Measurements from ENCODE around the gene ZNF385C.

The ZNF385C gene

DNA sequence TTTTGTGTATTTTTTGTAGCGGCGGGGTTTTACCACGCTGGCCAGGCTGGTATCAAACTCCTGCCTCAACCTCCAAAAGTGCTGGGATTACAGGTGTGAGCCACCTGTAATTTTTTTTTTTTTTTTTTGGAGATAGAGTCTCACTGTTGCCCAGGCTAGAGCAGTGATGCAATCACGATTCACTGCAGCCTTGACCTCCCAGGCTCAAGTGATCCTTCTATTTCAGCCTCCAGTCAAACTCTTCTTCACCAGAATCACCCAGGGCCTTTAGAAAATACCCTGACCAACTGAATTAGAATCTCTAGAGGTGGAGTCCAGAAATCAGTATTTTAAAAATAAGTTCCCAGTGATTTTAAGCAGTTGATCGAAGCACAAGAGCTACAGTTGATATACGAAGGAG, 36.9 kb upstream of the ZNF385C start:
- no peaks in the 10 kb centered on the region for H3K9me3 ChIP-seq (ENCODE audit: control insufficient read depth, insufficient read depth, low read length)
- WGBS (ENCODE audit: insufficient coverage, insufficient read length) = no CpG with 5 or more reads among the region's 6 CpGs
- H3K36me3 ChIP-seq (ENCODE audit: control insufficient read depth, insufficient read depth, low read length) = no peaks in the 10 kb centered on the region; the same call in 1 of the 2 replicates
- no peaks in the 10 kb centered on the region for H3K27me3 ChIP-seq (ENCODE audit: control insufficient read depth, insufficient read depth, low read length)
- H3K27ac ChIP-seq (ENCODE audit: low read length) = no peak overlapping the region
- no peak for DNase-seq (ENCODE audit: low read depth, low spot score)
- H3K4me1 ChIP-seq (ENCODE audit: control insufficient read depth, insufficient read depth, low read length) = no peaks in the 10 kb centered on the region; the same call in 1 of the 2 replicates
- no peak overlapping the region for H3K4me3 ChIP-seq (ENCODE audit: low read length)

DNA sequence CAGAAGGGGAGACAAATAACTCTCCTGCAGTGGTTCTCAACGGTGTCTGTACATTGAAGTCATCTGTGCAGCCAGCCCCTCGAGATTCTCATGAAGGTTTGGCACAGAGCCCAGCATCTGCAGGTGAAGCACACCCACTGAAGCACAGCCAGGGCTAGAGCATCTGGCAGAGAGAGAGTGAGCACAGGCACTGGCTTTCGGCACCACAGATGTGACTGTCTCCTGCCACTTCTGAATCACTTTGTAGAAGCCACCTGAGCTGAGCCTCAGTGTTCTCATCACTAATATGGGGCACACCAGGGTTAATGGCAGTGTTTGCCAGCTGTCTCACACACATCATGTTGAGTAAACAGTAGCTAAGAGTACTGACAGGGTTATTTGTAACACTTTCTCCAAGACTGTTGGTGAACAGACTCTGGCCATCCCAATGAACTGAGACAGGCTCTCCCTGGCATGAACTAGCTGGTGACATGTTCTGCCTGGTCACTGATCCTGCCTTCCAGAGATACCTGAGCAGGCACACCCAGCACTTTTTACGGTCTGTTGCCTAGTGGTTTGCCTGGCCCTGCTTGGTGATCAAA, 35.3 kb upstream of the ZNF385C start:
- H3K4me1 ChIP-seq (ENCODE audit: control insufficient read depth, insufficient read depth, low read length) = no peaks in the 10 kb centered on the region
- H3K36me3 ChIP-seq (ENCODE audit: control insufficient read depth, insufficient read depth, low read length) = peaks cover 14% of the 10 kb centered on the region
- WGBS (ENCODE audit: insufficient coverage, insufficient read length) = no CpG with 5 or more reads among the region's 4 CpGs
- H3K4me3 ChIP-seq (ENCODE audit: low read length) = no peak overlapping the region
- no peaks in the 10 kb centered on the region for H3K27me3 ChIP-seq (ENCODE audit: control insufficient read depth, insufficient read depth, low read length)
- no peaks in the 10 kb centered on the region for H3K9me3 ChIP-seq (ENCODE audit: control insufficient read depth, insufficient read depth, low read length)
- DNase-seq (ENCODE audit: low read depth, low spot score) = no peak
- no peak overlapping the region for H3K27ac ChIP-seq (ENCODE audit: low read length)

DNA sequence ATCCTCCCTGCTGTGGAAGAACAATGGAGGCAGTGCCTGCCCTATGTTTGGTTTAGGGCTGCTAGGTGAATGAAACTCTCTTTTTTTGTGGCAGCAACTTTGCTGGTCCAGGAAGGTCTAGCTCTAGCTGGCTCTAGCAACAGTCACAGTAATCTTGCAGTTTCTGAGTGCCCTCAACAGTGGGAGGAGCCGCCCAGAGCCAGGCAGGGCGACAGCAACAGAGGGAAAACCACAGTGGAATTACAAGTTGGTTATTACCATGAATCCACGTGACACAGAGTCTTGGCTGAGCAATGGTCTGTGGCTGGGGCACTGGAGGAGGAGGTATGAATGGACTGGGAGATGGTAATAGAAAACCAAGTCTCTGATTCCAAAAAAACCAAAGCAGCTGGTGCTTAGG, 34.7 kb upstream of the ZNF385C start:
- Histone ChIP-seq H3K9me3 (ENCODE audit: control insufficient read depth, insufficient read depth, low read length) (no peaks in the 10 kb centered on the region), H3K27ac (ENCODE audit: low read length) (no peak overlapping the region), H3K36me3 (ENCODE audit: control insufficient read depth, insufficient read depth, low read length) (peaks cover 18% of the 10 kb centered on the region), H3K4me1 (ENCODE audit: control insufficient read depth, insufficient read depth, low read length) (no peaks in the 10 kb centered on the region), H3K27me3 (ENCODE audit: control insufficient read depth, insufficient read depth, low read length) (no peaks in the 10 kb centered on the region), H3K4me3 (ENCODE audit: low read length) (no peak overlapping the region)
- WGBS (ENCODE audit: insufficient coverage, insufficient read length) = no CpG with 5 or more reads among the region's 3 CpGs
- DNase-seq (ENCODE audit: low read depth, low spot score) = no peak

DNA sequence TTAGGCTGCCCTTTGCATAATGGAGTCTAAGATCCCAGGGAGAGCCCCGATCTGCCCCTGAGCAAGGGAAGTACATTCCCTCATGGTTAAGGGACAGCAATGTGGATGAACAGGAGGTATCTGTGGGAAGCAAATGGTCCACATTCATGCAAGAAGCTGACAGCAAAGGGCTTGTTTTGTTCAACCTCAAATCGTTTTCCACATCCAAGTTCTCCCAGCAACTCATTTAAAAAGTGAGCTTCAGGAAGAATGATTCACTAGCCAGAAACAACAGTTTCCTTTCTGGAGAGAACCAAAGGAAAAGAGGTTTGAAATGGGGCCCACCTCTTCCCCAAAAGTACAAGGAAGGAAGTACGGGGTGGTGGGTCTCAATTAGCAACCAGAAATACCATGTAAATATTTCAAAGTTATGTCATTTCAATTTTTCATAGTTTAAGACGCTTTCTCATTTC, 33.7 kb upstream of the ZNF385C start:
- H3K36me3 ChIP-seq (ENCODE audit: control insufficient read depth, insufficient read depth, low read length) = peaks cover 20% of the 10 kb centered on the region
- H3K4me1 ChIP-seq (ENCODE audit: control insufficient read depth, insufficient read depth, low read length) = no peaks in the 10 kb centered on the region
- no peak overlapping the region for H3K4me3 ChIP-seq (ENCODE audit: low read length)
- DNase-seq (ENCODE audit: low read depth, low spot score) = no peak
- no peak overlapping the region for H3K27ac ChIP-seq (ENCODE audit: low read length)
- no CpG with 5 or more reads among the region's 4 CpGs for WGBS (ENCODE audit: insufficient coverage, insufficient read length)
- no peaks in the 10 kb centered on the region for H3K27me3 ChIP-seq (ENCODE audit: control insufficient read depth, insufficient read depth, low read length)
- H3K9me3 ChIP-seq (ENCODE audit: control insufficient read depth, insufficient read depth, low read length) = no peaks in the 10 kb centered on the region

DNA sequence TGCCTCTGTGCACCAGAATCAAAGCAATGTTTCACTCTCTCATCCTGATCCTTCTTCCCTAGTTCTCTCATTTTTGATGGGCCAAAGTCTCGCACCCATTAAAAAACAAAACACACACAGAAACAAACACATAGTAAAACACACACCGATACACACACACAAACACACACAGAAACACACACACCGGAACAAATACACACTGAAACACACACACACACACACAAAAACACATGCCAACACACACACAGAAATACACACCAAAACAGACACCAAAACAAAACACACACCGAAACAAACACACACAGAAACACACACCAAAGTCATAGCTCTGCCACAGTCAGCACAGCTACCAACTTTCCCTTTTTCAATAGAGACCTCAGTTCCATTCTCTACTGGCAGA, 33.0 kb upstream of the ZNF385C start:
- Histone ChIP-seq H3K36me3 (ENCODE audit: control insufficient read depth, insufficient read depth, low read length) (peaks cover 24% of the 10 kb centered on the region), H3K4me1 (ENCODE audit: control insufficient read depth, insufficient read depth, low read length) (no peaks in the 10 kb centered on the region), H3K27me3 (ENCODE audit: control insufficient read depth, insufficient read depth, low read length) (no peaks in the 10 kb centered on the region), H3K27ac (ENCODE audit: low read length) (no peak overlapping the region), H3K4me3 (ENCODE audit: low read length) (no peak overlapping the region), H3K9me3 (ENCODE audit: control insufficient read depth, insufficient read depth, low read length) (no peaks in the 10 kb centered on the region)
- 100% methylated on average over 4 of the region's 4 CpGs for WGBS (ENCODE audit: insufficient coverage, insufficient read length)
- no peak for DNase-seq (ENCODE audit: low read depth, low spot score)

DNA sequence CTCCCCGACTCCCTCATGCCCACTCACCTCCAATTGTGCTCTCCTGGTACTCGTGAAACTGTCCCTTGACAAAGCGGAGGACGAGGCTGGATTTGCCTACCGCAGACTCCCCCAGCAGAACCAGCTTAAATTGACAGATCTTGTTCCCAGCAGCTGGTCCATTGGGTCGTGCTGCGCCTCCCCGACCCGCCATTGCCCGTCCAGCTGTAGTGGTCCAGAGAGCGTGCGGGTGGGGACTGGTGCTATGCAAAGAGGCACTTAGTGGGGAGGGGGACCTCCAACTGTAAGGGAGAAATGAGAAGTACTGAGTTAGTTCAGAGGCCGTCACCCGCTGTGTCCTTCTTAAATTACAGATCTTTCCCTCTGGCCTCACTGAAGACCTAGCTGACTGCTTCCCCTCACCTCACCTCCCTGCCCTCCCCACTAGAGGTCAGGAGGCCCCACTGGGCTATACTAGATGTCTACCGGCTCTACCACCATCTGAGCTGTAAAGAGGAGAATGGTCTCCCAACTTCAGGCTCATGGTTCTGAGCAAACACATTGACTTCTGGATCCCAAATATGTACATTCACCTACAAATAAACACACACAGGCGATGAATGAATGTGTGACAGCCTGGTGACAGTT, 32.1 kb upstream of the ZNF385C start:
- Histone ChIP-seq H3K27ac (ENCODE audit: low read length) (no peak overlapping the region), H3K36me3 (ENCODE audit: control insufficient read depth, insufficient read depth, low read length) (peaks cover 27% of the 10 kb centered on the region), H3K27me3 (ENCODE audit: control insufficient read depth, insufficient read depth, low read length) (no peaks in the 10 kb centered on the region), H3K4me3 (ENCODE audit: low read length) (no peak overlapping the region), H3K9me3 (ENCODE audit: control insufficient read depth, insufficient read depth, low read length) (no peaks in the 10 kb centered on the region), H3K4me1 (ENCODE audit: control insufficient read depth, insufficient read depth, low read length) (no peaks in the 10 kb centered on the region)
- WGBS (ENCODE audit: insufficient coverage, insufficient read length) = no CpG with 5 or more reads among the region's 16 CpGs
- no peak for DNase-seq (ENCODE audit: low read depth, low spot score)

DNA sequence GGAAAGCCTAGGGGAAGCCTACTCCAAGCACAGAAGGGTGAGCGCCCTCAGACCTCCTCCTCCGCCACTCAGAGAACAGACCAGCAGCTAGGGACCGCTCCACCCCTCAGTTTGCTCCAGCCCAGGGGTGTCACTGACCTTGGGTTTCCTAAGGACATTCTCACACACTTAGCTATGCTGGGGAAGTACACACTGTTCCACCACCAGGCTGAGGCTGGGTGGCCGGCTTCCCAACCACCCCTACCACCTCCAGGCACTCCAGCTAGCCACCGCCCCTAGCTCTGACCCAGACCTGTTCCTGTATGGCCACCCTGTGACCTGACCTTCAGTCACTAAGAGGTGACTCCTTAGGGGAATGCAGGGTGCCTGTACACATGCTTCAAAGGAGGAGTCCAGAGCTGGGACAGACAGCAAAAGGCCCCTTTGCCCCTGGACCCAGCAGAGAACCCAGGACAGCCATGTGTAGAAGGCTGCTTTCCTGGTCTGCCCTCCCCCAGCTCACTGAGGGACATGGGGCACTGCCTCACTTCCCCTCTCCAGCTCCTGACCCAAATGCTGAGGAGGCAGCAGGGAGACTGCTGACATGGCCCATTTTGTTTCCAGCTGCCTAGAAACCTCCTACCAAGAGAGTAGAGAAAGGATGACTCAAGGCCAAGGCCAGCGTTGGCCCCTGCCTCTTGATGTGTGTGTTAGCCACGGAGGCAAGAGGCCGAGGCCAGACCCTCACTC, 31.0 kb upstream of the ZNF385C start:
- H3K27ac ChIP-seq (ENCODE audit: low read length) = no peak overlapping the region
- no peak for DNase-seq (ENCODE audit: low read depth, low spot score)
- H3K27me3 ChIP-seq (ENCODE audit: control insufficient read depth, insufficient read depth, low read length) = no peaks in the 10 kb centered on the region
- H3K4me3 ChIP-seq (ENCODE audit: low read length) = no peak overlapping the region
- no CpG with 5 or more reads among the region's 8 CpGs for WGBS (ENCODE audit: insufficient coverage, insufficient read length)
- H3K36me3 ChIP-seq (ENCODE audit: control insufficient read depth, insufficient read depth, low read length) = peaks cover 27% of the 10 kb centered on the region
- H3K4me1 ChIP-seq (ENCODE audit: control insufficient read depth, insufficient read depth, low read length) = no peaks in the 10 kb centered on the region
- H3K9me3 ChIP-seq (ENCODE audit: control insufficient read depth, insufficient read depth, low read length) = no peaks in the 10 kb centered on the region

DNA sequence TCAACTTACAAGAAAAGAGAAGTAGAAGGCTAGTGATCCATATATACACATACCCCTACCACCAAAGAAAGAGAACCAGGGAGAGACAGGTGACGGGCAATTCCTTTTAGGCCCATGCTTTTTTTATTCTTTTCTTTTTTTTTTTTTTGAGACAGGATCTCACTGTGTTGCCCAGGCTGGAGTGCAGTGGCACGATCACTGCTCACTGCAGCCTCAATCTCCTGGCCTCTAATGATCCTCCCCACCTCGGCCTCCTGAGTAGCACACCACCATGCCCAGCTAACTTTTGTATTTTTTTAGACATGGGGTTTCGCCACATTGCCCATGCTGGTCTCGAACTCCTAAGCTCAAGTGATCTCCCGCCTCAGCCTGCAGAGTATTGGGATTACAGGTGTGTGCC, 29.1 kb upstream of the ZNF385C start:
- no peak overlapping the region for H3K4me3 ChIP-seq (ENCODE audit: low read length)
- H3K4me1 ChIP-seq (ENCODE audit: control insufficient read depth, insufficient read depth, low read length) = no peaks in the 10 kb centered on the region
- no peaks in the 10 kb centered on the region for H3K27me3 ChIP-seq (ENCODE audit: control insufficient read depth, insufficient read depth, low read length)
- no peak for DNase-seq (ENCODE audit: low read depth, low spot score)
- no CpG with 5 or more reads among the region's 6 CpGs for WGBS (ENCODE audit: insufficient coverage, insufficient read length)
- no peaks in the 10 kb centered on the region for H3K9me3 ChIP-seq (ENCODE audit: control insufficient read depth, insufficient read depth, low read length)
- H3K36me3 ChIP-seq (ENCODE audit: control insufficient read depth, insufficient read depth, low read length) = peaks cover 27% of the 10 kb centered on the region
- H3K27ac ChIP-seq (ENCODE audit: low read length) = no peak overlapping the region

DNA sequence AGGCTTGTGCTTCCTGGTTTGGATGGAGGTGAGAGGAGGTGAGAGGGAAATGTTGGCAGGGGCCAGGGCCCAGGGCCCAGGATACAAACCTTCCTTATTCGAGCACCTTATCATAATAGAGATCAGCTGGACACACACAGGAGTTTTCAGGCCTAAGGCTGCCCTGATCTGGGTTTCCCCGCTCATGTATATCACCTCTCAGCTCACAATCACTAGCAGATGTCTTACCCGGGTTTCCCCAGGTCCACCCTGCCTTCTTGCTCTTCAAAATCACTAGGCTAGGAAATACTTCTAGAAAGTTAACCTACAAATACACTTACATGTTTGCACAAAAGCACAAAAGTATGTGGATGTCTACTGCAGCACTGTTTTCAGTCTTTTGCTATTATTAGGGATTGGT, 28.6 kb upstream of the ZNF385C start:
- Histone ChIP-seq H3K27me3 (ENCODE audit: control insufficient read depth, insufficient read depth, low read length) (no peaks in the 10 kb centered on the region), H3K36me3 (ENCODE audit: control insufficient read depth, insufficient read depth, low read length) (peaks cover 27% of the 10 kb centered on the region), H3K27ac (ENCODE audit: low read length) (no peak overlapping the region), H3K4me1 (ENCODE audit: control insufficient read depth, insufficient read depth, low read length) (no peaks in the 10 kb centered on the region), H3K4me3 (ENCODE audit: low read length) (no peak overlapping the region), H3K9me3 (ENCODE audit: control insufficient read depth, insufficient read depth, low read length) (no peaks in the 10 kb centered on the region)
- WGBS (ENCODE audit: insufficient coverage, insufficient read length) = no CpG with 5 or more reads among the region's 3 CpGs
- no peak for DNase-seq (ENCODE audit: low read depth, low spot score)

DNA sequence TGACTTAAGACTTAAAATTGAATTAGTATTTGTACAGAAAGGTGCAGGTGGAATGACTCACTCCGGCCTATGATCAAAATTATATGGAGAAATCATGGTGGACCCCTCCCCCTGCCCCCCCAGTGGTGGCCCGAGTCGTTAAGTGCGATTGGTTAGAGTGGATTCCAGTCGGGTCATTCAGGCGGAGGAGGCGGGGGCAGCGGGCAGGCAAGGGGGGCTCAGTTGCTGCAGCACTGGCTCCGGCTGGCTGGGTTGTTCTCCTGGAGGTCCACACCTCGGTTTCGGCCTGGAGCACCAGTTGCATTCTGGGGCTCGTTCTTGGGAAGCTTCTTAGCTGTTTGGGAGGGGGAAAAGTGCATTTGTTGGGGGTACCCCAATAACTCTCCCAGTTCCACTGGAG, 27.3 kb upstream of the ZNF385C start:
- H3K9me3 ChIP-seq (ENCODE audit: control insufficient read depth, insufficient read depth, low read length) = no peaks in the 10 kb centered on the region
- H3K27ac ChIP-seq (ENCODE audit: low read length) = no peak overlapping the region
- H3K4me1 ChIP-seq (ENCODE audit: control insufficient read depth, insufficient read depth, low read length) = peaks cover 2% of the 10 kb centered on the region; the same call in 1 of the 2 replicates
- H3K36me3 ChIP-seq (ENCODE audit: control insufficient read depth, insufficient read depth, low read length) = peaks cover 27% of the 10 kb centered on the region
- no peaks in the 10 kb centered on the region for H3K27me3 ChIP-seq (ENCODE audit: control insufficient read depth, insufficient read depth, low read length)
- no peak overlapping the region for H3K4me3 ChIP-seq (ENCODE audit: low read length)
- no CpG with 5 or more reads among the region's 12 CpGs for WGBS (ENCODE audit: insufficient coverage, insufficient read length)
- no peak for DNase-seq (ENCODE audit: low read depth, low spot score)
